Type B pancreatic cell (in vitro differentiated cells): ENCODE data around the gene ELFN1. TPM values are rescaled to one million over a fixed set of nuclear protein-coding genes. Genes with fewer than 3 reads are reported as not detected.

Experiments
- DNase-seq: peaks from one replicate; pipeline ENCODE4 v3.0.0; 2021; ENCODE audit warnings: mixed read lengths; ENCODE audit not compliant: unreplicated experiment; ENCODE audit errors: extremely low spot score
- H3K27ac Mint-ChIP-seq: 2 replicates; pipeline ENCODE4 v1.8.0; 2021; ENCODE audit warnings: mild to moderate bottlenecking, mixed read lengths
- H3K27me3 Mint-ChIP-seq: 2 replicates; pipeline ENCODE4 v1.8.0; 2021; ENCODE audit warnings: mixed read lengths
- H3K36me3 Mint-ChIP-seq: 2 replicates; pipeline ENCODE4 v1.8.0; 2021; ENCODE audit warnings: mixed read lengths
- H3K4me1 Mint-ChIP-seq: one replicate; pipeline ENCODE4 v1.8.0; 2021; ENCODE audit warnings: mixed read lengths; ENCODE audit not compliant: unreplicated experiment
- H3K4me3 Mint-ChIP-seq: 2 replicates; pipeline ENCODE4 v1.8.0; 2021; ENCODE audit warnings: mild to moderate bottlenecking, mixed read lengths
- H3K9me3 Mint-ChIP-seq: 2 replicates; pipeline ENCODE4 v1.8.0; 2021; ENCODE audit warnings: mixed read lengths
- total RNA-seq: library from RNA; stranded (reverse); gene quantifications from 2 replicates; pipeline ENCODE4 v1.2.1, GENCODE V29; 2021; ENCODE audit warnings: low replicate concordance
- TF ChIP-seq, protein P1 (sequence below): fragments of 200-600 bp; sonication (generic); conservative IDR thresholded peaks from 2 replicates; pipeline ENCODE4 v1.5.0; 2021; ENCODE audit warnings: antibody characterized with exemption, mild to moderate bottlenecking

Gene ELFN1
- total RNA-seq, 1 donor from 2014 or later, result 5.8 TPM

DNA sequence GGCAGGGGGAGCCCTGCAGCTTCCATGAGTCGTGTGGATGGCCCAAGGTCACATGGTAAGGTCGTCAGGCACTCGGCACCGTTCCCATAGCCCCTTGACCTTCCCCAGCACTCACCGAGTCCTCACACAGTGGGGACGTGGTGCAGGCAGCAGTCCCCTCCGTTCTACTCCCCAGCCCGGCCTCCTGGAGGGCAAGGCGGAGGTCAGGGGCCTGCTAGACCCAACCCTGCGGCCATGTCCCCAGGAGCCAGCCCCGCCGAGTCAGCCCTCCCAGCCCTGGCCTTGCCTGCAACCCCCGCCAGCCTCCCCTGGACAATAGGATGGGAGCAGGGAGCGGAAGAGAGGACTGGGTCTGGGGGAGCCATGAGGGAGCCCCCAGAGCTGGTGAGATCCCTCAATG is 65.2 kb downstream of the ELFN1 start:
- peaks cover 2% of the 10 kb centered on the region for H3K36me3 Mint-ChIP-seq
- peaks cover 22% of the 10 kb centered on the region for H3K27me3 Mint-ChIP-seq
- H3K4me3 Mint-ChIP-seq, result no peak overlapping the region
- H3K4me1 Mint-ChIP-seq, result peaks cover 19% of the 10 kb centered on the region
- DNase-seq, result no peak
- TF ChIP-seq, protein P1, sequence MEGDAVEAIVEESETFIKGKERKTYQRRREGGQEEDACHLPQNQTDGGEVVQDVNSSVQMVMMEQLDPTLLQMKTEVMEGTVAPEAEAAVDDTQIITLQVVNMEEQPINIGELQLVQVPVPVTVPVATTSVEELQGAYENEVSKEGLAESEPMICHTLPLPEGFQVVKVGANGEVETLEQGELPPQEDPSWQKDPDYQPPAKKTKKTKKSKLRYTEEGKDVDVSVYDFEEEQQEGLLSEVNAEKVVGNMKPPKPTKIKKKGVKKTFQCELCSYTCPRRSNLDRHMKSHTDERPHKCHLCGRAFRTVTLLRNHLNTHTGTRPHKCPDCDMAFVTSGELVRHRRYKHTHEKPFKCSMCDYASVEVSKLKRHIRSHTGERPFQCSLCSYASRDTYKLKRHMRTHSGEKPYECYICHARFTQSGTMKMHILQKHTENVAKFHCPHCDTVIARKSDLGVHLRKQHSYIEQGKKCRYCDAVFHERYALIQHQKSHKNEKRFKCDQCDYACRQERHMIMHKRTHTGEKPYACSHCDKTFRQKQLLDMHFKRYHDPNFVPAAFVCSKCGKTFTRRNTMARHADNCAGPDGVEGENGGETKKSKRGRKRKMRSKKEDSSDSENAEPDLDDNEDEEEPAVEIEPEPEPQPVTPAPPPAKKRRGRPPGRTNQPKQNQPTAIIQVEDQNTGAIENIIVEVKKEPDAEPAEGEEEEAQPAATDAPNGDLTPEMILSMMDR, result no peak
- no peak overlapping the region for H3K27ac Mint-ChIP-seq
- no peaks in the 10 kb centered on the region for H3K9me3 Mint-ChIP-seq

DNA sequence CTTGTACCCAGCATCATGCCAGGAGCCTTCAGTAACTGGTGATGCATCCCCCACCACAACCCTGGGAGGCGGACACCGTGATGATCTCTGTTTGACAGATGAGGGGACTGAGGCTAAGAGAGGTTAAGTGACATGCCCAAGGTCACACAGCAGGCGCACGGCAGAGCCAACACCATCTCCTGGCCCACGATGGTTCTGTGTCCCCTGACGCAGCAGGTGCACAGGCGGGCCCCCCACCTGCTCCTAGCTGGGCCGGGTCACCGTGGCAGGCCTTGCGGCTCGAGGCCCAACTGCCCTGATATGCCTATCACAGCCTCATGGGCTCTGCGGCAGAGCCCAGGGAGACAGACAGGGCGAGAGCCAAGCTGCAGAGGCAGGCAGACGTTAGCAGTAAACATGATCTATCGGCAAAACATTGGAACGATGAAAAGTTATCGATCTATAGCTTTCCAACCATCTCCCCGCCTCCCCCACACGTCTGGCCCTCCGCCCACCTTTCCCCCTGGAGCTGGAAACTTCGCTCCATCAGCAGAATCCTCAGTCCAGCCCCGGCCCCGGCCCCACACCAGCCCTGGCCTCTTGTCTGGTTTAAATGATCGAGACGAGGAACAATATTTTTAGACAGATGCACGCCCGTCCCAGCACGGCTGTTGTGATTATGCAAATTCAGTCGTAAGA is 65.9 kb downstream of the ELFN1 start:
- peaks cover 19% of the 10 kb centered on the region for H3K4me1 Mint-ChIP-seq
- no peak overlapping the region for H3K27ac Mint-ChIP-seq
- H3K36me3 Mint-ChIP-seq, result no peaks in the 10 kb centered on the region
- DNase-seq, result no peak
- H3K9me3 Mint-ChIP-seq, result no peaks in the 10 kb centered on the region
- H3K27me3 Mint-ChIP-seq, result peaks cover 21% of the 10 kb centered on the region
- TF ChIP-seq, protein P1, result no peak
- no peak overlapping the region for H3K4me3 Mint-ChIP-seq

DNA sequence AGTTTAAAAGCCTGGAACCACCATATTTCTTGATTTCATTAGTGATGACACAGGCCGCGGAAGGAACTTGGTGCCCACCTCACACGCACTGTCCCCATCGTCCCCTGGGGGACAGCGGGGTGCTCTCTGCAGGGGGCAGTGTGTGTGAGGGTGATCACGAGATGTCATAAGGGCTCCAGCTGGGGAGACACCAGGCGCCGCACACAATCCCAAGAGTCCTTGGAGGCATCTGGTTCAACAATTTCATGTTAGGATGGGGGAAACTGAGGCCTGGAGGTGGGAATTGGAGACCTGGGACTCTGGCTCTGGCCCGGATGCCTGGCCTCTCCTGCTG is 66.4 kb downstream of the ELFN1 start:
- Mint-ChIP-seq H3K9me3 (no peaks in the 10 kb centered on the region), H3K36me3 (no peaks in the 10 kb centered on the region), H3K27ac (no peak overlapping the region), H3K27me3 (peaks cover 18% of the 10 kb centered on the region), H3K4me1 (peaks cover 19% of the 10 kb centered on the region), H3K4me3 (no peak overlapping the region)
- TF ChIP-seq, protein P1, result no peak
- DNase-seq, result no peak

DNA sequence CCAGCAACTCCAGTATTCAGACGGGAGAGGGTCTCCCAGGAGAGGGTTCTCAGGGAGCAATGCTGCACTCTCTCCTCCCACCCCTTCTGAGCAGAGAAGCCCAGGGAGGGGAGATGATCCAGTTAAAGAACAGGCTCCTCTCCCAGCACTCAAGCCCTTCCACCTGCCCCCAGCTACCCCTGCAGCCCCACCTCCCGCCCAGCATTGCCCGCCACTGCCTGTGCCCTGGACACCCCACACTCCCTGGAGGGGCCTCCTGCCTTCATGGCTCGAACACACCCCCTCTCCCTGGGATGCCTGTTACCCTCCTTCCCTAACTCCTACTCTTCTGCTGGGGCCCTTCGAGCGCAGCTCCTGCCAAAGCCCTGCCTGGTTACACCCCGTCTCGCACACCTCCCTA is 66.8 kb downstream of the ELFN1 start:
- DNase-seq, result no peak
- H3K9me3 Mint-ChIP-seq, result no peaks in the 10 kb centered on the region
- TF ChIP-seq, protein P1, result no peak

DNA sequence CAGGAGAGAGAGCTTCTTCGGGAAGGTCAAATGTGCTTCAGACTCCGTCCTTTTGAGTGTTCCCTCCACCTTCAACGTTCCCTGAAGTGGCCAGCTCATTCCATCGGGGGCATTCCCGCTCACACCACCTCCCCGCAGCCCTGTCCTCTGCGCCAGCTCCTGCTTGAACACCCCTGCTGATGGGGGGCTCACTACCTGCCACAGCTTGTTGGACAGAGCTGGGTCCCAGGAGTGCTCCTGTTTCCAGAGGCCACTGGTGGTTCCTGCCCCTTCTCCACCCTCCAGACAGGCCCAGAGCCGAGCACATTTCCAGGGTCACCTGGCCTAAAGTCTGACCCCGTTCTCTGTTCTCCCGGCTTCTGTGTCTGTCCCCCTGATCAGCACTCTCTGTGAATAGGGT is 67.4 kb downstream of the ELFN1 start:
- Mint-ChIP-seq H3K4me3 (no peak overlapping the region), H3K27me3 (peaks cover 10% of the 10 kb centered on the region), H3K27ac (no peak overlapping the region), H3K4me1 (peaks cover 19% of the 10 kb centered on the region), H3K9me3 (no peaks in the 10 kb centered on the region), H3K36me3 (no peaks in the 10 kb centered on the region)
- no peak for DNase-seq
- TF ChIP-seq, protein P1, result no peak

More for the DNA sequence above, 66.8 kb downstream of the ELFN1 start:
- H3K4me1 Mint-ChIP-seq, result peaks cover 19% of the 10 kb centered on the region
- no peak overlapping the region for H3K27ac Mint-ChIP-seq
- H3K36me3 Mint-ChIP-seq, result no peaks in the 10 kb centered on the region
- no peak overlapping the region for H3K4me3 Mint-ChIP-seq
- H3K27me3 Mint-ChIP-seq, result peaks cover 17% of the 10 kb centered on the region

DNA sequence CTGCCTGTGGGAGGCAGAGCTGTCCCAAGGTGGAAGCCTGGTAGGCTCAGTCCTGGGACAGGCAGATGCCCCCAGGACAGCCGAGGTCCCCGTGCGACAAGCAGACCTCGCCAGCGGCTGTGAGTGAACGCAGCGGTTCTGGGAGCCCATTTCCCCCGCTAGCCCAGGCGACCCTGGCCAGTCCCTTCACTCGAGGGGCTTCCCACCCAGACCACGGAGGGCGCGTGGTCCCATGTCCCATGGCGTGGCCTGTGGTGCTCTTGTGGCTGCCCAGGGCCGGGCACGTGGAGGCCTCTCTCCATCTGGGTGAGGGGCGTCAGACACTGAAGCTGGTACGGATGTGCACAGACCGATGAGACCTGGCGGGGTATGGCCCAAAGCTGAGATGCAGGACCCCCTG is 67.9 kb downstream of the ELFN1 start:
- Mint-ChIP-seq H3K36me3 (no peaks in the 10 kb centered on the region), H3K4me3 (no peak overlapping the region), H3K4me1 (peaks cover 22% of the 10 kb centered on the region), H3K27ac (no peak overlapping the region), H3K27me3 (peaks cover 9% of the 10 kb centered on the region), H3K9me3 (no peaks in the 10 kb centered on the region)
- DNase-seq, result no peak
- TF ChIP-seq, protein P1, result no peak
